SK-N-SH treated with all-trans-retinoic acid at 6 μM for 48 hours (cell line): ENCODE data around the gene DENND1A.

ENCODE experiments used
- ATAC-seq: fragments of 200-7000 bp; cut with Tn5 transposase; 3 replicates; pipeline ENCODE4 v1.9.1; 2020; ENCODE audit warnings: mild to moderate bottlenecking, moderate library complexity
- ARNTL ChIP-seq: fragments of 450-650 bp; formaldehyde crosslinking; IDR thresholded peaks from 2 replicates; pipeline ENCODE4 v1.5.0; 2020; ENCODE audit warnings: low read depth, mild to moderate bottlenecking, moderate library complexity, borderline replicate concordance
- BACH2 ChIP-seq: fragments of 250-450 bp; sonication (Bioruptor Pico); IDR thresholded peaks from 2 replicates; pipeline ENCODE4 v1.9.0; 2021; ENCODE audit warnings: mild to moderate bottlenecking, borderline replicate concordance
- CREB5 ChIP-seq: fragments of 250-450 bp; sonication (Bioruptor Pico); IDR thresholded peaks from 2 replicates; pipeline ENCODE4 v1.5.1; 2020; ENCODE audit warnings: low read depth, mild to moderate bottlenecking, moderate library complexity
- CSDC2 ChIP-seq: fragments of 250-450 bp; sonication (Bioruptor Pico); IDR thresholded peaks from 2 replicates; pipeline ENCODE4 v1.5.0; 2020; ENCODE audit warnings: mild to moderate bottlenecking, moderate library complexity
- ESRRG ChIP-seq: fragments of 250-450 bp; sonication (Bioruptor Pico); IDR thresholded peaks from 2 replicates; pipeline ENCODE4 v1.6.1; 2021; ENCODE audit warnings: mild to moderate bottlenecking
- GLIS3 ChIP-seq: fragments of 250-450 bp; sonication (Bioruptor Pico); IDR thresholded peaks from 2 replicates; pipeline ENCODE4 v1.5.0; 2020; ENCODE audit warnings: mild to moderate bottlenecking, moderate library complexity
- ISL1 ChIP-seq: fragments of 250-450 bp; sonication (Bioruptor Pico); IDR thresholded peaks from 2 replicates; pipeline ENCODE4 v2.1.2; 2022; ENCODE audit warnings: mild to moderate bottlenecking, moderate library complexity
- OSR1 ChIP-seq: fragments of 250-450 bp; sonication (Bioruptor Pico); IDR thresholded peaks from 2 replicates; pipeline ENCODE4 v1.8.0; 2022; ENCODE audit warnings: moderate library complexity, mild to moderate bottlenecking, inconsistent platforms
- POU6F1 ChIP-seq: fragments of 250-450 bp; sonication (Bioruptor Pico); IDR thresholded peaks from 2 replicates; pipeline ENCODE4 v1.8.0; 2021; ENCODE audit warnings: low read depth, mild to moderate bottlenecking, moderate library complexity, borderline replicate concordance
- PPARA ChIP-seq: fragments of 250-450 bp; sonication (Bioruptor Pico); IDR thresholded peaks from 2 replicates; pipeline ENCODE4 v1.5.0; 2020; ENCODE audit warnings: mild to moderate bottlenecking, borderline replicate concordance
- RARB ChIP-seq: fragments of 250-450 bp; sonication (Bioruptor Pico); IDR thresholded peaks from 2 replicates; pipeline ENCODE4 v1.8.0; 2021; ENCODE audit warnings: mild to moderate bottlenecking, moderate library complexity
- SNAI2 ChIP-seq: fragments of 250-450 bp; sonication (Bioruptor Pico); IDR thresholded peaks from 2 replicates; pipeline ENCODE4 v1.5.0; 2020; ENCODE audit warnings: mild to moderate bottlenecking, moderate library complexity
- TCF4 ChIP-seq: fragments of 250-450 bp; sonication (Bioruptor Pico); IDR thresholded peaks from 2 replicates; pipeline ENCODE4 v1.8.0; 2021; ENCODE audit warnings: mild to moderate bottlenecking, moderate library complexity, borderline replicate concordance
- TOX ChIP-seq: fragments of 250-450 bp; sonication (Bioruptor Pico); IDR thresholded peaks from 2 replicates; pipeline ENCODE4 v1.8.0; 2021; ENCODE audit warnings: mild to moderate bottlenecking, moderate library complexity, borderline replicate concordance
- TSHZ2 ChIP-seq: fragments of 250-450 bp; sonication (Bioruptor Pico); IDR thresholded peaks from 2 replicates; pipeline ENCODE4 v1.5.0; 2020; ENCODE audit warnings: mild to moderate bottlenecking, moderate library complexity
- ZC3H10 ChIP-seq: fragments of 250-450 bp; sonication (Bioruptor Pico); IDR thresholded peaks from 2 replicates; pipeline ENCODE4 v1.5.1; 2021; ENCODE audit warnings: mild to moderate bottlenecking, moderate library complexity
- ZFP3 ChIP-seq: fragments of 250-450 bp; sonication (Bioruptor Pico); IDR thresholded peaks from 2 replicates; pipeline ENCODE4 v1.5.0; 2020; ENCODE audit warnings: mild to moderate bottlenecking, moderate library complexity
- ZFP30 ChIP-seq: fragments of 450-650 bp; formaldehyde crosslinking; IDR thresholded peaks from 2 replicates; pipeline ENCODE4 v1.5.0; 2022; ENCODE audit warnings: mild to moderate bottlenecking, moderate library complexity
- ZNF565 ChIP-seq: fragments of 450-650 bp; formaldehyde crosslinking; conservative IDR thresholded peaks from 2 replicates; pipeline ENCODE4 v1.5.0; 2020; ENCODE audit warnings: low read depth, mild to moderate bottlenecking, moderate library complexity
- ZNF70 ChIP-seq: fragments of 450-650 bp; formaldehyde crosslinking; IDR thresholded peaks from 2 replicates; pipeline ENCODE4 v1.5.0; 2020; ENCODE audit warnings: mild to moderate bottlenecking, moderate library complexity
- ZNF8 ChIP-seq: fragments of 450-650 bp; formaldehyde crosslinking; IDR thresholded peaks from 2 replicates; pipeline ENCODE4 v1.5.0; 2020; ENCODE audit warnings: mild to moderate bottlenecking, moderate library complexity

DENND1A gene

DNA sequence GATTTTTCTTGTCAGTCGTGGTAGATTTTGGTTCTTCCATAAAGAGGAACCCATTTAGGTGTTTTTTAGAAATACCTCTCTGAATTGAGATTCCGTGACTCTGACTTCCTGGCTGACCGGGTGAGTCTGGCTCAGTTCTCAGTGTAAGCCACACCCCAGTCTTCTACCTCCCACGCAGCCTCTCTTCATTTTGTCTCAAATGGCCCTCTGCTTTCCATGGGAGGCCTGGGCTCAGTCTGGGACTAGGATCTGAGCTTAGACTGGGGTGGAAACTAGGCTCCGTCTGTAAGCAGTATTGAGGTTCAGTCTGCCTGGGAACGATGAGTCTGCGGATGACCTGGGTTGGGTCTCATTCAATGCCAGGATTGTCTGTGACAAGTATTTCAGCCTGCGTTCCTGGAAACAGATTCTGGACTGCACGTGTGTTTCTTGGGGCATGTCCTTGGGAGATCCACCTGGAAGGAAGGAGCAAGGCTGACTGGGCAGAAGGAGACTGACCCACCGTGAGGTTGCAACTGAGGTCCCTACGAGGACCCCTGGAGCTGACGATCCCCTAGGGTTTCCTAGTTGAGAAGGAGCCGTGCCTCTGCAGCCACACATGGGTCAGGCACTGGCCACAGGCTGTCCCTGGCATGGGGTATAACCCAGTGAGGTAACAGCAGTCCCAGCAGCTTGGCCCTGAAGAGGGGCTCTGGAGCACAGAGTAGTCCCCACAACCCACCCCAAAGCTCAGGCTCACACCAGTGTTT, 586.3 kb downstream of the DENND1A start (continued):
- no peak for TF ChIP-seq POU6F1
- no peak for TF ChIP-seq GLIS3 (CRISPR knock-in tag)

DNA sequence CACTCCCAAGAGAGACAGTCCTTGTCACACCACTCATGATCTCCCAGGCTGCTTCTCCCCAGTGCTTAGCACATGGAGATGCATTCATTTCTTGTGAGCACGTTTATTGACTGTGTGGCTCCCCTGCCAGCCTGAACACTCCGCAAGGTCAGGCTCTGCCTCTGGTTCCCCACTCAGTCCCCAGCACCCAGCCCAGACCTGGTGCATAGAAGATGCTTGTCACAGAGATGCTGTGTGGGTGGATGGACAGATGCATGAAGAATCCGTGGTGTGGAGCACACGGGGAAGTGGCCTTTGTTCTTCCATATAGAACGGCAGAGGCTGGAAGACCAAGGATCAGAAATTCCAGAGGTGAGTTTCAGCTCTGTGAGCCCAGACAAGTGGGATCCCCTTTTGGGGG, 587.7 kb downstream of the DENND1A start:
- TF ChIP-seq ZNF565 (CRISPR knock-in tag) (no peak), ZFP3 (CRISPR knock-in tag) (no peak), TSHZ2 (CRISPR knock-in tag) (no peak), OSR1 (no peak)
- ATAC-seq: no peak

DNA sequence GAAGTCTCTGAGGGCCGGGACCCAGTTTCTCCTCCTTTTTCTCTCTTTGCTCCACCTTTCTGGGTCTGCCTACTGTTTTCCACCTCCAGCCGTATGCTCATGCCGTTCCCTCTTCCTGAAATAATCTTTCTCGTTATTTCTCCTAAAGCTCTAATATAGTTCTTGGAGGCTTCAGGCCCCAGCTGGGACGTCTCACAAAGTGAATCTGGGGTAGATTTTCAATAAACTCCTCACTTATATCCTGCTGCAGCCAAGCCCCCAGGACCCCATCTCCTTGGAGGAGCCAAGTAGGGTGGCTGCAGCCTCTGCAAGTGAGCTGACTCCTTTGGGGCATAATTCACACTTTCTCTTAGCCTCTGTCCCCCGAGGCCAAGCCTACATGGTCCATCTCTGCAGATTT, 588.1 kb downstream of the DENND1A start:
- no peak for ATAC-seq
- TF ChIP-seq ZC3H10 (CRISPR knock-in tag) (no peak), ESRRG (no peak), ISL1 (CRISPR knock-in tag) (no peak), SNAI2 (CRISPR knock-in tag) (no peak)
- TF ChIP-seq, all 23 proteins: peak for 0

GRCh38 chr9:123339666-123340510, 590.0 kb downstream of the DENND1A start:
- ATAC-seq: no peak

DNA sequence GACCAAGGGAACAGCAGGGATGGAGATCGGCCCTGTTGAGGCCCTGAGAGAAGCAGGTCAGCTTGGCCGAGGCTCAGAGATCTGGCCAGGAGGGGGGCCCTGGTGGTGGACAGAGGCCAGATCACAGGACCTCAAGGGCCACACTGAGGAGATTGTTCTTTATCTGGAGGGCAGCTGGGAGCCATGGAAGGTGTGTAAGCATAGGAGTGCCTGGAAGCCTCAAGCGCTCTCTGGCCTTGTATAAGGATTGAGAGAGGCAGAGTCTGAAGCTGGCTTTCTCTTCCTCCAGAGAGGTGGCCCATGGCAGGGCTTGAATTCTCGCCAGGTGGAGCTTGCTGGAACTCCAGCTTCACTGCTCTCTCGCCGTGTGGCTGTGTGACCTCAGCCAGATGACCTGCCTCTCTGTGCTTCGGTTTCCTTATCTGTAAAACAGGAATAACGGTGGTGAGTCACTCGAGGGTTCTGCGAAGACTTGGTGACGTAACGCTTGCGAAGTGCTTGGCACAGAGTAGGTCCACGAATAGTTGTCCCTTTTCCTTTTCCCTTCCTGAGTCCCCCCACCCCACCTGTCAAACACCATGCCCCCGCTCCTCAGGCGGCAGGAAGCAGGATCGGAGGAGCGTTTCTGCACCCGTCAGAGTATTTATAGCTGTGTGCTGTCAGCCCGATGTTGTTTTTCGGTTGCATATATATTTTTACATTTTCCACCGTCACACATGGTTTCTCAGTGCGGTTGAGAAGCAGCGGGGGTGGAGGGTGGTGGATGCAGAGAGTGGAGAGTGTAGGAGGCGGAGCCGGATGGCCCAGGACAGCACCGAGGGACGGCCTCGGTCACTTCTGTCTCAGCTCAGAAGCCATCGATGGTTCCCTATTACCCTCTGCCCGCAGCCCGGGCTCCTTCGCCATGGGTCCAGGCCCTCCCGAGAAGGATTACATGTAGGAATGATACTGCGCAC, 590.9 kb downstream of the DENND1A start:
- TF ChIP-seq ZFP30: no peak
- TF ChIP-seq GLIS3 (CRISPR knock-in tag): no peak
- TF ChIP-seq POU6F1: no peak
- TF ChIP-seq ZNF565 (CRISPR knock-in tag): no peak
- TF ChIP-seq CSDC2 (CRISPR knock-in tag): no peak
- no peak for TF ChIP-seq ZNF8
- TF ChIP-seq ARNTL: no peak
- no peak for TF ChIP-seq PPARA (CRISPR knock-in tag)
- TF ChIP-seq ZFP3 (CRISPR knock-in tag): no peak
- TF ChIP-seq ZNF70: no peak
- TF ChIP-seq TCF4 (CRISPR knock-in tag): no peak
- TF ChIP-seq TSHZ2 (CRISPR knock-in tag): no peak
- TF ChIP-seq ESRRG: no peak
- no peak for TF ChIP-seq BACH2 (CRISPR knock-in tag)
- no peak for TF ChIP-seq RARB (CRISPR knock-in tag)
- TF ChIP-seq CREB5 (CRISPR knock-in tag): no peak
- no peak for TF ChIP-seq TOX (CRISPR knock-in tag)
- ATAC-seq: no peak

More at GRCh38 chr9:123339666-123340510, 590.0 kb downstream of the DENND1A start:
- TF ChIP-seq ESRRG: no peak
